ENCODE measurements around the gene PEX11A.

PEX11A gene

DNA sequence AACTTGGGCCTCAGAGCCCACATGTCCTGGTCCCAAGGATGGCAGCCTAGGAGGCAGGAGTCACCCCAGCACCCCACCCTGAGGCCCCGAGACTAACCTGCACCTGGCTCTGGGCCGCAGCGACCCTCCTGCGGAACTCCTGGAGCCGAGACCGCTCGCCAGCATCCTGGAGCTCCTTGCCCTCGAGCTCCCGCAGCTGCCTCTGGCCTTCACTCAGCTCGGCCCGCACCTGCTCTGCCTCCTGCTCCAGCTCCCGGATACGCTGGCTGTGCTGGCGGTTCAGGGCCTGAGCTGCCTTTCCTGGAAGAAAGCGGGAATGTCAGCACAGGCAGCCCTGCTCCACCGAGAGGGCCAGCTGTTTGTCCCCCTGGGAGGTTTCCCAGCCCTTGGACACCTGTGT, 48.4 kb downstream of the PEX11A start:
- Mint-ChIP-seq H3K4me3 (no peak overlapping the region), H3K36me3 (no peaks in the 10 kb centered on the region), H3K9me3 (no peaks in the 10 kb centered on the region), H3K27ac (no peak overlapping the region), H3K4me1 (peaks cover 4% of the 10 kb centered on the region), H3K27me3 (peaks cover 6% of the 10 kb centered on the region)
- DNase-seq (ENCODE audit: low spot score in 2 of 2): no peak
- ATAC-seq (ENCODE audit: low read depth): no peak

DNA sequence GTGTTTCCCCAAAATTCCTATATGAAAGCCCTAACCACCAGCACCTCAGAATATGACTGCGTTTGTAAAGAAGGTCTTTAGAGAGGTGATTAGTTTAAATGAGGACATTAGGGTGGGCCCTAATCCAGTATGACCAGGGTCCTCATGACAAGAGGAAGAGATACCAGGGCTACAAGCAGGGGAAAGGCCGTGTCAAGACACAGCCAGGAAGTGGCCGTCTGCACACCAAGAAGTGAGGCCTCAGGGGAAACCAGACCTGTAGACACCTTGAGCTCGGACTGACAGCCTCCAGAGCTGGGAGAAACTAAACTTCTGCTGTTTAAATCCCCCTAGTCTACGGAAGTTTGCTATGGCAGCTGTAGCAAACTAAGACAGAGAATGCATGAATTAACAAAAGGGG, 49.5 kb downstream of the PEX11A start:
- H3K4me1 Mint-ChIP-seq: peaks cover 4% of the 10 kb centered on the region
- DNase-seq (ENCODE audit: low spot score in 2 of 2) (no peak), ATAC-seq (ENCODE audit: low read depth) (no peak)
- H3K36me3 Mint-ChIP-seq: no peaks in the 10 kb centered on the region
- no peak overlapping the region for H3K27ac Mint-ChIP-seq
- H3K4me3 Mint-ChIP-seq: no peak overlapping the region
- H3K27me3 Mint-ChIP-seq: peaks cover 4% of the 10 kb centered on the region
- no peaks in the 10 kb centered on the region for H3K9me3 Mint-ChIP-seq

DNA sequence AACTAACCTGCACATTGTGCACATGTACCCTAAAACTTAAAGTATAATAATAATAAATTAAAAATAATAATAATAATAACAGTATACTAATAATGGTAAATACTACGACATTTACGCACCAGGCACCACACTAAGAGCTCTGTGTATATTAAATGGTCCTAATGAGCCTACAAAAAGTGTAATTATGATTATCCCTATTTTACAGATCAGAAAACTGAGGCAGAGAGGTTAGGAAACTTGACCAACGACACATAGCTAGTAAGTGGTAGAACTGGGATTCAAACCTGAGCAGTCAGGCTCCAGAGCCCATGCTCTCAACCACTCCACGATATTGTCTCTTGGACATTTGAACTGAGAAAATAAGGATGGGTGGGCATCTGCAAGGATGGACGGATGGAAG, 50.3 kb downstream of the PEX11A start:
- ATAC-seq (ENCODE audit: low read depth) (no peak), DNase-seq (ENCODE audit: low spot score in 2 of 2) (no peak)
- peaks cover 2% of the 10 kb centered on the region for H3K9me3 Mint-ChIP-seq
- no peak overlapping the region for H3K27ac Mint-ChIP-seq
- H3K27me3 Mint-ChIP-seq: peaks cover 2% of the 10 kb centered on the region
- peaks cover 4% of the 10 kb centered on the region for H3K4me1 Mint-ChIP-seq
- no peak overlapping the region for H3K4me3 Mint-ChIP-seq
- no peaks in the 10 kb centered on the region for H3K36me3 Mint-ChIP-seq

DNA sequence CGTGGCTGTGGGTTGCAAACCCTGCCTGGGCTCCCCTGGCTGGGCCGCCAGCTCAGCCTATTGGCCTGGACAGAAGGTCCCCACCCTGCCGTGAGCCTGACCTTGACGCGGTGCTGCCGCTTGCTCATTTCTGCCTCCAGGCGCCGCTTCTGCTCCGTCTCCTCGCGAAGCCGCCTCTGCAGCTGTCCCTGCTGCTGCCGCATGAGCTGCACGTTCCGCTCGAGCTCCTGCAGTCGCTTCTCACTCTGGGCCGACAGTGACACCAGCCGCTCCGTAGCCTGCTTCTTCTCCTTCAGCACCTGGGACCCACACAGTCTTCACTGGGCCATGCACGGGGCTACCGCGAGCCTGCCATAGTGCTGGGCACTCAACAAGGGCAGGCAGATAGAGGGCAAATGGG, 57.0 kb downstream of the PEX11A start:
- H3K27ac Mint-ChIP-seq: no peak overlapping the region
- no peak overlapping the region for H3K4me3 Mint-ChIP-seq
- no peaks in the 10 kb centered on the region for H3K36me3 Mint-ChIP-seq
- peaks cover 4% of the 10 kb centered on the region for H3K27me3 Mint-ChIP-seq
- DNase-seq (ENCODE audit: low spot score in 2 of 2): no peak
- H3K4me1 Mint-ChIP-seq: no peaks in the 10 kb centered on the region
- H3K9me3 Mint-ChIP-seq: peaks cover 2% of the 10 kb centered on the region
- no peak for ATAC-seq (ENCODE audit: low read depth)

DNA sequence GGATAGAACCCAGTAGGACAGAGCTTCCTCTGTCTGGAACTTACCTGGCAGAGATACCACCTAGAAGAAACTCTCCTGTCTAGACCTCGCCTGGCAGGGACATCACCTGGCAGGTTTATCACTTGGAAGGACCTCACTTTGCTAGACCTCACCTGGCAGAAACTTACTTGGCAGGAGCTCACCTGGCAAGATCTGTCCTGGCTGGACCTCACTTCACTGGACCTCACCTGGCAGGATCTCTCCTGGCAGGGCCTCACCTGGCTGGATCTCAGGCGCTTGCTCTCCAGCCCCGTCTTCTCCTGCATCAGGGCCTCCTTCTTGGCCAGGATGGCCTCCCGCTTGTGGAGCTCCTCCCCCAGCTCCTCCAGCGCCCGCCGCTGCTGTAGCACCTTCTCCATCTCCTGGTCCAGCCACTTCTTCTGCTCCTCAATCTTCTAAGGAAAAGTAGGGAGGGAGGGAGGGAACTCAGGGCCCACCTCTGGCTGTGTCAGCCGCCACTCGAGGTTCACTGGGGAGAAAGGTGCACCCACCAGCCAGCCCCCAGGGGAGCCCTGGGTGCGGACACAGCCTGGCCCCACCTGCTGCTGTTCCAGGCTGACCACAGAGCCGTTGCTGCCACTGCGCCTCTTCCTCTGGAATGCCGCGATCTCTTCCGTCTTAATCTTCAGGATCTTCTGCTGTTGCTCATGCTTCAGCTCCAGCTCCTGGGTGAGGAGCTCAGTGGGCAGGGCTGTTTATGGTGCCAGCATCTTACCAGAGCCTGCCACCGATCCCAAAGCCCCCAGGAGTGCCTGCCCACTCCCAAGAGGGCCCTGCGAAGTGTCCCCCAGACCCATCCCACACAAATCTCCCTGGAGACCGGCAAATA, 57.8 kb downstream of the PEX11A start:
- no peaks in the 10 kb centered on the region for H3K4me1 Mint-ChIP-seq
- no peaks in the 10 kb centered on the region for H3K36me3 Mint-ChIP-seq
- peaks cover 4% of the 10 kb centered on the region for H3K27me3 Mint-ChIP-seq
- peaks cover 2% of the 10 kb centered on the region for H3K9me3 Mint-ChIP-seq
- no peak overlapping the region for H3K27ac Mint-ChIP-seq
- DNase-seq (ENCODE audit: low spot score in 2 of 2) (no peak), ATAC-seq (ENCODE audit: low read depth) (no peak)
- H3K4me3 Mint-ChIP-seq: no peak overlapping the region

DNA sequence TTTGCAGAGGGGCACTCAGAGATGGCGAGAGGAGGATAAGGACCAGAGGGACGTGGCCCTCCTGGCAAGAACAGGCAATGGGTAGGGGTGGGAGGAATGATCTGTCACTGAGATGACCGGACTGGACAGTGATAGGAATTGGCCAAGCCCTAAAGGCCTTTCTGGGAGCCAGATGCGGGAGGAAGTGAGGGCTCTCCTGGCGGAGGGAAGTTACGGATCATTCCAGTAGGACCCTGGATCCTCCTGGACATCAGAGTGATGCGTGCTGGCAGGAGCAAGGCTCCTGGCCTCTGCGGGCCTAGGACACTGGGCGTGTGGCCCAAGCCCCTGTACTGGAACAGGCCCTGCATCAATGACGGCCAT, 58.7 kb downstream of the PEX11A start:
- Mint-ChIP-seq H3K27ac (no peak overlapping the region), H3K4me3 (no peak overlapping the region), H3K4me1 (no peaks in the 10 kb centered on the region), H3K9me3 (peaks cover 2% of the 10 kb centered on the region), H3K36me3 (no peaks in the 10 kb centered on the region), H3K27me3 (peaks cover 4% of the 10 kb centered on the region)
- no peak for DNase-seq (ENCODE audit: low spot score in 2 of 2)
- ATAC-seq (ENCODE audit: low read depth): no peak
